ENCODE measurements around the gene BRI3.
A peak's percentile ranks its signal among the peaks of the same experiment; 100 is the strongest.

BRI3 gene

GRCh38 chr7:98288064-98288823 is 6.8 kb downstream of the BRI3 start:
- DNase-seq: no peak

- DNase-seq: no peak
Measured at GRCh38 chr7:98289333-98289875, 7.9 kb downstream of the BRI3 start.

- no peak for DNase-seq
Measured at GRCh38 chr7:98291717-98292116, 10.2 kb downstream of the BRI3 start.

- no peak for DNase-seq
Measured at GRCh38 chr7:98293265-98293664, 11.8 kb downstream of the BRI3 start.

- DNase-seq: no peak
Measured at GRCh38 chr7:98293746-98294145, 12.3 kb downstream of the BRI3 start.

- no peak for DNase-seq
Measured at GRCh38 chr7:98294326-98294725, 12.8 kb downstream of the BRI3 start.

- DNase-seq: peak; percentile 15 to 35
Measured at GRCh38 chr7:98294798-98295382, 13.4 kb downstream of the BRI3 start.

- DNase-seq: no peak
Measured at GRCh38 chr7:98295467-98296192, 14.1 kb downstream of the BRI3 start.

- DNase-seq: no peak
Measured at GRCh38 chr7:98296833-98297232, 15.3 kb downstream of the BRI3 start.

- no peak for DNase-seq
Measured at GRCh38 chr7:98297626-98298286, 16.3 kb downstream of the BRI3 start.

- no peak for DNase-seq
Measured at GRCh38 chr7:98300595-98301372, 19.3 kb downstream of the BRI3 start.

- DNase-seq: no peak
Measured at GRCh38 chr7:98301693-98302470, 20.4 kb downstream of the BRI3 start.

- no peak for DNase-seq
Measured at GRCh38 chr7:98303176-98303865, 21.8 kb downstream of the BRI3 start.

- DNase-seq: no peak
Measured at GRCh38 chr7:98303906-98304305, 22.4 kb downstream of the BRI3 start.

- no peak for DNase-seq
Measured at GRCh38 chr7:98305951-98306535, 24.6 kb downstream of the BRI3 start.

GRCh38 chr7:98307971-98308466 is 26.5 kb downstream of the BRI3 start:
- DNase-seq: no peak

- DNase-seq: no peak
Measured at GRCh38 chr7:98309566-98309965, 28.1 kb downstream of the BRI3 start.

- DNase-seq: no peak
Measured at GRCh38 chr7:98312201-98312600, 30.7 kb downstream of the BRI3 start.

- DNase-seq: peak in 1 of 2 donors; percentile 53
Measured at GRCh38 chr7:98314469-98314868, 33.0 kb downstream of the BRI3 start.

GRCh38 chr7:98315318-98315993 is 34.0 kb downstream of the BRI3 start:
- peak in 1 of 2 donors; percentile 22 for DNase-seq

All from CD4-positive, alpha-beta T cell treated with Interleukin-4 for 1 hour (primary cell).